ENCODE measurements around the gene SDK1.

The SDK1 gene

GRCh38 chr7:3459111-3459510, 158.1 kb downstream of the SDK1 start:
- DNase-seq (ENCODE audit: low read depth in 2 of 2) = no peak

GRCh38 chr7:3461923-3462322, 160.9 kb downstream of the SDK1 start:
- DNase-seq (ENCODE audit: low read depth in 2 of 2) = peak; percentile 29 to 33

- DNase-seq (ENCODE audit: low read depth in 2 of 2) = no peak
Observed at GRCh38 chr7:3463696-3464095, 162.6 kb downstream of the SDK1 start.

- DNase-seq (ENCODE audit: low read depth in 2 of 2) = no peak
Observed at GRCh38 chr7:3464900-3465622, 164.0 kb downstream of the SDK1 start.

GRCh38 chr7:3466261-3466660, 165.2 kb downstream of the SDK1 start:
- no peak for DNase-seq (ENCODE audit: low read depth in 2 of 2)

GRCh38 chr7:3469641-3470040, 168.6 kb downstream of the SDK1 start:
- DNase-seq (ENCODE audit: low read depth in 2 of 2) = no peak

GRCh38 chr7:3480197-3480596, 179.1 kb downstream of the SDK1 start:
- no peak for DNase-seq (ENCODE audit: low read depth in 2 of 2)

- no peak for DNase-seq (ENCODE audit: low read depth in 2 of 2)
Observed at GRCh38 chr7:3481435-3481834, 180.4 kb downstream of the SDK1 start.

GRCh38 chr7:3482147-3482921, 181.3 kb downstream of the SDK1 start:
- DNase-seq (ENCODE audit: low read depth in 2 of 2) = no peak

GRCh38 chr7:3486841-3487240, 185.8 kb downstream of the SDK1 start:
- no peak for DNase-seq (ENCODE audit: low read depth in 2 of 2)

GRCh38 chr7:3488829-3489228, 187.8 kb downstream of the SDK1 start:
- no peak for DNase-seq (ENCODE audit: low read depth in 2 of 2)

GRCh38 chr7:3493499-3493898, 192.4 kb downstream of the SDK1 start:
- no peak for DNase-seq (ENCODE audit: low read depth in 2 of 2)

- no peak for DNase-seq (ENCODE audit: low read depth in 2 of 2)
Observed at GRCh38 chr7:3494947-3495346, 193.9 kb downstream of the SDK1 start.

- no peak for DNase-seq (ENCODE audit: low read depth in 2 of 2)
Observed at GRCh38 chr7:3495530-3495929, 194.5 kb downstream of the SDK1 start.

- DNase-seq (ENCODE audit: low read depth in 2 of 2) = no peak
Observed at GRCh38 chr7:3495954-3496353, 194.9 kb downstream of the SDK1 start.

- no peak for DNase-seq (ENCODE audit: low read depth in 2 of 2)
Observed at GRCh38 chr7:3497796-3498195, 196.7 kb downstream of the SDK1 start.

- no peak for DNase-seq (ENCODE audit: low read depth in 2 of 2)
Observed at GRCh38 chr7:3501671-3502070, 200.6 kb downstream of the SDK1 start.

- DNase-seq (ENCODE audit: low read depth in 2 of 2) = no peak
Observed at GRCh38 chr7:3504384-3504783, 203.3 kb downstream of the SDK1 start.

GRCh38 chr7:3510101-3511020, 209.3 kb downstream of the SDK1 start:
- no peak for DNase-seq (ENCODE audit: low read depth in 2 of 2)

- DNase-seq (ENCODE audit: low read depth in 2 of 2) = no peak
Observed at GRCh38 chr7:3517344-3517743, 216.3 kb downstream of the SDK1 start.

- DNase-seq (ENCODE audit: low read depth in 2 of 2) = no peak
Observed at GRCh38 chr7:3518546-3518945, 217.5 kb downstream of the SDK1 start.

- DNase-seq (ENCODE audit: low read depth in 2 of 2) = no peak
Observed at GRCh38 chr7:3520206-3520605, 219.2 kb downstream of the SDK1 start.
